ENCODE data around the gene TIGD2.

The TIGD2 gene

GRCh38 chr4:89110986-89111832 is at the start of gene TIGD2:
Gene TIGD2 (plus strand): TSS chr4:89111533. CDS start chr4:89112975, 1,442 bp downstream.
- peak within 1 kb of the TSS; percentile 89 for H3K4me3 ChIP-seq (ENCODE audit: low read length)
- peak within 1 kb of the TSS; percentile 96 for H2AFZ ChIP-seq (ENCODE audit: low read depth, low read length)
- peaks cover 9% of the 10 kb centered on the region for H3K27me3 ChIP-seq (ENCODE audit: insufficient read depth, low read length)
- H3K4me1 ChIP-seq (ENCODE audit: insufficient read depth, low read length), result peaks cover 13% of the 10 kb centered on the region
- H3K9me3 ChIP-seq (ENCODE audit: low read length), result peaks cover 3% of the 10 kb centered on the region
- H3K36me3 ChIP-seq (ENCODE audit: insufficient read depth, low read length), result peaks cover 5% of the 10 kb centered on the region

GRCh38 chr4:89064848-89065247 is 46.5 kb upstream of the TIGD2 start:
- Histone ChIP-seq H3K9me3 (ENCODE audit: low read length) (no peaks in the 10 kb centered on the region), H3K27me3 (ENCODE audit: insufficient read depth, low read length) (no peaks in the 10 kb centered on the region), H3K4me3 (ENCODE audit: low read length) (no peak overlapping the region), H2AFZ (ENCODE audit: low read depth, low read length) (no peak overlapping the region), H3K4me1 (ENCODE audit: insufficient read depth, low read length) (no peaks in the 10 kb centered on the region), H3K36me3 (ENCODE audit: insufficient read depth, low read length) (no peaks in the 10 kb centered on the region)

GRCh38 chr4:89067417-89067816 is 43.9 kb upstream of the TIGD2 start:
- H3K4me1 ChIP-seq (ENCODE audit: insufficient read depth, low read length), result no peaks in the 10 kb centered on the region
- H3K36me3 ChIP-seq (ENCODE audit: insufficient read depth, low read length), result no peaks in the 10 kb centered on the region
- no peaks in the 10 kb centered on the region for H3K27me3 ChIP-seq (ENCODE audit: insufficient read depth, low read length)
- H3K9me3 ChIP-seq (ENCODE audit: low read length), result no peaks in the 10 kb centered on the region
- no peak overlapping the region for H2AFZ ChIP-seq (ENCODE audit: low read depth, low read length)
- no peak overlapping the region for H3K4me3 ChIP-seq (ENCODE audit: low read length)

GRCh38 chr4:89069481-89069880 is 41.9 kb upstream of the TIGD2 start:
- no peaks in the 10 kb centered on the region for H3K27me3 ChIP-seq (ENCODE audit: insufficient read depth, low read length)
- no peaks in the 10 kb centered on the region for H3K9me3 ChIP-seq (ENCODE audit: low read length)
- no peak overlapping the region for H2AFZ ChIP-seq (ENCODE audit: low read depth, low read length)
- no peak overlapping the region for H3K4me3 ChIP-seq (ENCODE audit: low read length)
- no peaks in the 10 kb centered on the region for H3K36me3 ChIP-seq (ENCODE audit: insufficient read depth, low read length)
- H3K4me1 ChIP-seq (ENCODE audit: insufficient read depth, low read length), result no peaks in the 10 kb centered on the region

GRCh38 chr4:89070041-89070440 is 41.3 kb upstream of the TIGD2 start:
- Histone ChIP-seq H3K4me1 (ENCODE audit: insufficient read depth, low read length) (no peaks in the 10 kb centered on the region), H2AFZ (ENCODE audit: low read depth, low read length) (no peak overlapping the region), H3K36me3 (ENCODE audit: insufficient read depth, low read length) (no peaks in the 10 kb centered on the region), H3K27me3 (ENCODE audit: insufficient read depth, low read length) (no peaks in the 10 kb centered on the region), H3K4me3 (ENCODE audit: low read length) (no peak overlapping the region), H3K9me3 (ENCODE audit: low read length) (no peaks in the 10 kb centered on the region)

- no peaks in the 10 kb centered on the region for H3K9me3 ChIP-seq (ENCODE audit: low read length)
- no peaks in the 10 kb centered on the region for H3K27me3 ChIP-seq (ENCODE audit: insufficient read depth, low read length)
- no peaks in the 10 kb centered on the region for H3K4me1 ChIP-seq (ENCODE audit: insufficient read depth, low read length)
- H3K36me3 ChIP-seq (ENCODE audit: insufficient read depth, low read length), result no peaks in the 10 kb centered on the region
- H3K4me3 ChIP-seq (ENCODE audit: low read length), result no peak overlapping the region
- no peak overlapping the region for H2AFZ ChIP-seq (ENCODE audit: low read depth, low read length)
These were observed 40.0 kb upstream of the TIGD2 start for GRCh38 chr4:89071311-89071710.

- Histone ChIP-seq H3K4me3 (ENCODE audit: low read length) (no peak overlapping the region), H3K36me3 (ENCODE audit: insufficient read depth, low read length) (no peaks in the 10 kb centered on the region), H3K27me3 (ENCODE audit: insufficient read depth, low read length) (no peaks in the 10 kb centered on the region), H3K9me3 (ENCODE audit: low read length) (peaks cover 1% of the 10 kb centered on the region), H2AFZ (ENCODE audit: low read depth, low read length) (no peak overlapping the region), H3K4me1 (ENCODE audit: insufficient read depth, low read length) (no peaks in the 10 kb centered on the region)
These were observed 38.4 kb upstream of the TIGD2 start for GRCh38 chr4:89072921-89073320.

- Histone ChIP-seq H2AFZ (ENCODE audit: low read depth, low read length) (no peak overlapping the region), H3K9me3 (ENCODE audit: low read length) (peaks cover 4% of the 10 kb centered on the region), H3K36me3 (ENCODE audit: insufficient read depth, low read length) (no peaks in the 10 kb centered on the region), H3K4me1 (ENCODE audit: insufficient read depth, low read length) (no peaks in the 10 kb centered on the region), H3K27me3 (ENCODE audit: insufficient read depth, low read length) (no peaks in the 10 kb centered on the region), H3K4me3 (ENCODE audit: low read length) (no peak overlapping the region)
These were observed 33.6 kb upstream of the TIGD2 start for GRCh38 chr4:89077761-89078160.

- no peak overlapping the region for H2AFZ ChIP-seq (ENCODE audit: low read depth, low read length)
- no peaks in the 10 kb centered on the region for H3K27me3 ChIP-seq (ENCODE audit: insufficient read depth, low read length)
- no peaks in the 10 kb centered on the region for H3K4me1 ChIP-seq (ENCODE audit: insufficient read depth, low read length)
- H3K4me3 ChIP-seq (ENCODE audit: low read length), result no peak overlapping the region
- no peaks in the 10 kb centered on the region for H3K36me3 ChIP-seq (ENCODE audit: insufficient read depth, low read length)
- H3K9me3 ChIP-seq (ENCODE audit: low read length), result peaks cover 4% of the 10 kb centered on the region
These were observed 33.0 kb upstream of the TIGD2 start for GRCh38 chr4:89078300-89078699.

GRCh38 chr4:89099034-89099433 is 12.3 kb upstream of the TIGD2 start:
- H3K36me3 ChIP-seq (ENCODE audit: insufficient read depth, low read length), result no peaks in the 10 kb centered on the region
- no peaks in the 10 kb centered on the region for H3K27me3 ChIP-seq (ENCODE audit: insufficient read depth, low read length)
- no peak overlapping the region for H3K4me3 ChIP-seq (ENCODE audit: low read length)
- H3K4me1 ChIP-seq (ENCODE audit: insufficient read depth, low read length), result no peaks in the 10 kb centered on the region
- H3K9me3 ChIP-seq (ENCODE audit: low read length), result no peaks in the 10 kb centered on the region
- no peak overlapping the region for H2AFZ ChIP-seq (ENCODE audit: low read depth, low read length)

- Histone ChIP-seq H3K4me3 (ENCODE audit: low read length) (no peak overlapping the region), H3K9me3 (ENCODE audit: low read length) (no peaks in the 10 kb centered on the region), H3K4me1 (ENCODE audit: insufficient read depth, low read length) (no peaks in the 10 kb centered on the region)
These were observed 11.9 kb upstream of the TIGD2 start for GRCh38 chr4:89099471-89099870.

GRCh38 chr4:89100853-89101252 is 10.5 kb upstream of the TIGD2 start:
- Histone ChIP-seq H3K36me3 (ENCODE audit: insufficient read depth, low read length) (no peaks in the 10 kb centered on the region), H3K27me3 (ENCODE audit: insufficient read depth, low read length) (no peaks in the 10 kb centered on the region), H3K9me3 (ENCODE audit: low read length) (no peaks in the 10 kb centered on the region), H3K4me1 (ENCODE audit: insufficient read depth, low read length) (no peaks in the 10 kb centered on the region), H2AFZ (ENCODE audit: low read depth, low read length) (no peak overlapping the region), H3K4me3 (ENCODE audit: low read length) (no peak overlapping the region)

More at GRCh38 chr4:89099471-89099870, 11.9 kb upstream of the TIGD2 start:
- H3K36me3 ChIP-seq (ENCODE audit: insufficient read depth, low read length), result no peaks in the 10 kb centered on the region
- H3K27me3 ChIP-seq (ENCODE audit: insufficient read depth, low read length), result no peaks in the 10 kb centered on the region
- H2AFZ ChIP-seq (ENCODE audit: low read depth, low read length), result no peak overlapping the region

- Histone ChIP-seq H3K27me3 (ENCODE audit: insufficient read depth, low read length) (no peaks in the 10 kb centered on the region), H3K4me1 (ENCODE audit: insufficient read depth, low read length) (no peaks in the 10 kb centered on the region), H2AFZ (ENCODE audit: low read depth, low read length) (no peak overlapping the region), H3K9me3 (ENCODE audit: low read length) (no peaks in the 10 kb centered on the region), H3K36me3 (ENCODE audit: insufficient read depth, low read length) (no peaks in the 10 kb centered on the region), H3K4me3 (ENCODE audit: low read length) (no peak overlapping the region)
These were observed 9.8 kb upstream of the TIGD2 start for GRCh38 chr4:89101256-89102161.

All from neuron (in vitro differentiated cells).